MM.1S (cell line): ENCODE results near the gene LYPLA2.
"Not testable (repeated sequence)": the region's sequence is repeated elsewhere in the genome, so short reads cannot be mapped to it uniquely, and the experiment has no call there.

Experiments used
- DNase-seq: peaks from one replicate; pipeline ENCODE4 v3.0.0-alpha.2; 2015
- H2AFZ ChIP-seq: fragments of 300-600 bp; sonication (generic); 2 replicates; pipeline ENCODE4 v1.6.0; 2016; ENCODE audit warnings: antibody characterized with exemption, low read length
- H3F3A ChIP-seq: fragments of 300-600 bp; sonication (generic); 2 replicates; pipeline ENCODE4 v1.6.1; 2016; ENCODE audit warnings: mild to moderate bottlenecking, antibody characterized with exemption, low read length, moderate library complexity, mixed read lengths; ENCODE audit not compliant: insufficient read depth
- H3K27ac ChIP-seq: fragments of 300-600 bp; sonication (generic); 2 replicates; pipeline ENCODE4 v1.5.1; 2016; ENCODE audit warnings: mild to moderate bottlenecking, low read length
- H3K27me3 ChIP-seq: fragments of 300-600 bp; sonication (generic); replicated peaks from 2 replicates; pipeline ENCODE4 v1.6.0; 2016; ENCODE audit warnings: low read length; ENCODE audit not compliant: insufficient read depth
- H3K36me3 ChIP-seq: fragments of 300-600 bp; sonication (generic); replicated peaks from 2 replicates; pipeline ENCODE4 v1.6.1; 2016; ENCODE audit warnings: mild to moderate bottlenecking, low read length, mixed read lengths; ENCODE audit not compliant: insufficient read depth
- H3K4me1 ChIP-seq: fragments of 300-600 bp; sonication (generic); 2 replicates; pipeline ENCODE4 v1.6.1; 2016; ENCODE audit warnings: low read length, mixed read lengths
- H3K4me2 ChIP-seq: fragments of 300-600 bp; sonication (generic); 2 replicates; pipeline ENCODE4 v1.6.0; 2016; ENCODE audit warnings: low read depth, low read length
- H3K4me3 ChIP-seq: fragments of 300-600 bp; sonication (generic); 2 replicates; pipeline ENCODE4 v1.5.1; 2016; ENCODE audit warnings: low read length, mixed read lengths
- H3K79me2 ChIP-seq: fragments of 300-600 bp; sonication (generic); 2 replicates; pipeline ENCODE4 v1.6.1; 2016; ENCODE audit warnings: mixed run types, low read length, mixed read lengths
- H3K9ac ChIP-seq: fragments of 300-600 bp; sonication (generic); 2 replicates; pipeline ENCODE4 v1.6.1; 2016; ENCODE audit warnings: low read length, mixed read lengths
- H3K9me2 ChIP-seq: fragments of 300-600 bp; sonication (generic); replicated peaks from 2 replicates; pipeline ENCODE4 v1.6.1; 2016; ENCODE audit warnings: mild to moderate bottlenecking, low read length, mixed read lengths; ENCODE audit not compliant: insufficient read depth
- H3K9me3 ChIP-seq: fragments of 300-600 bp; sonication (generic); replicated peaks from 2 replicates; pipeline ENCODE4 v1.6.1; 2016; ENCODE audit warnings: mild to moderate bottlenecking, low read length, mixed read lengths; ENCODE audit not compliant: insufficient read depth
- H4K20me1 ChIP-seq: fragments of 300-600 bp; sonication (generic); 2 replicates; pipeline ENCODE4 v1.6.1; 2016; ENCODE audit warnings: mild to moderate bottlenecking, low read length, moderate library complexity, mixed read lengths; ENCODE audit not compliant: insufficient read depth
- EZH2 ChIP-seq: fragments of 300-600 bp; sonication (generic); optimal IDR thresholded peaks from 2 replicates; pipeline ENCODE3; 2017; ENCODE audit warnings: low read depth, mild to moderate bottlenecking, antibody characterized with exemption, low read length, mixed read lengths
- EZH2phosphoT487 ChIP-seq: fragments of 300-600 bp; sonication (generic); IDR thresholded peaks from 2 replicates; pipeline ENCODE4 v1.6.1; 2018; ENCODE audit warnings: antibody characterized with exemption, low read length
- TF ChIP-seq, protein P1 (sequence below): fragments of 300-600 bp; sonication (generic); IDR thresholded peaks from 2 replicates; pipeline ENCODE4 v1.5.1; 2016; ENCODE audit warnings: antibody characterized with exemption, low read length, mixed read lengths

Gene LYPLA2

DNA sequence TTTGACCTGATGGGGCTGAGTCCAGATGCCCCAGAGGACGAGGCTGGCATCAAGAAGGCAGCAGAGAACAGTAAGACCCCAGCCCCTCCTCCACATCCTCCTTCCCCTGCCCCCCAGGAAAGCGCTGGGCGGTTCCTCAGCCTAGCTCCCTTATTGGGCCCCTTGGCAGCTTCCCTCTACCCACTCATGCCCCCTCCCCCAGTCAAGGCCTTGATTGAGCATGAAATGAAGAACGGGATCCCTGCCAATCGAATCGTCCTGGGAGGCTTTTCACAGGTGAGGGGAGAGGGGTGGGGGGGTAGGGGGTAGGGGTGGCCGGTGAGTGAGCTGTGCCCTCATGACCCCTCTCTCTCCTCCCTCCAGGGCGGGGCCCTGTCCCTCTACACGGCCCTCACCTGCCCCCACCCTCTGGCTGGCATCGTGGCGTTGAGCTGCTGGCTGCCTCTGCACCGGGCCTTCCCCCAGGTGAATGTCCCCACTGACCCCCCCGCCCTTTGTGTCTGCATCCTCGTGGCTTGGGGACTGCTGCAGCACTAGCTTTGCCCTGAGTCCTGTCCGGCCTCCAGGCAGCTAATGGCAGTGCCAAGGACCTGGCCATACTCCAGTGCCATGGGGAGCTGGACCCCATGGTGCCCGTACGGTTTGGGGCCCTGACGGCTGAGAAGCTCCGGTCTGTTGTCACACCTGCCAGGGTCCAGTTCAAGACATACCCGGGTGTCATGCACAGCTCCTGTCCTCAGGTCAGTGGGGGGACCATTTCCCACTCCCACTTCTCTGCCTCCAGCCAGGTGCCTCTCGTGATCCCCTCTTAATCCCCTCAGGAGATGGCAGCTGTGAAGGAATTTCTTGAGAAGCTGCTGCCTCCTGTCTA lies 3.2 kb downstream of the LYPLA2 start:
- no peak overlapping the region for H3K27ac ChIP-seq

DNA sequence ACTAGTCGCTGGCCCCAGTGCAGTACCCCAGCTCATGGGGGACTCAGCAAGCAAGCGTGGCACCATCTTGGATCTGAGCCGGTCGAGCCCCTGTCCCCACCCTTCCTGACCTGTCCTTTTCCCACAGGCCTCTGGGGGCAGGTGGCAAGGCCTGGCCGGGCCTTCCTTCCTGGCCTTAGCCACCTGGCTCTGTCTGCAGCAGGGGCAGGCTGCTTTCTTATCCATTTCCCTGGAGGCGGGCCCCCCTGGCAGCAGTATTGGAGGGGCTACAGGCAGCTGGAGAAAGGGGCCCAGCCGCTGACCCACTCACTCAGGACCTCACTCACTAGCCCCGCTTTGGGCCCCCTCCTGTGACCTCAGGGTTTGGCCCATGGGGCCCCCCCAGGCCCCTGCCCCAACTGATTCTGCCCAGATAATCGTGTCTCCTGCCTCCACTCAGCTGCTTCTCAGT lies 3.8 kb downstream of the LYPLA2 start:
- not testable (repeated sequence) for H4K20me1 ChIP-seq, H3K9me3 ChIP-seq, H3K27ac ChIP-seq, H3K4me2 ChIP-seq, H3K27me3 ChIP-seq, H3F3A ChIP-seq, H3K9ac ChIP-seq, H3K9me2 ChIP-seq, H2AFZ ChIP-seq, H3K36me3 ChIP-seq, DNase-seq, H3K4me3 ChIP-seq
- Histone ChIP-seq H3K4me1 (peaks cover 14% of the 10 kb centered on the region), H3K79me2 (peaks cover 33% of the 10 kb centered on the region)

More for the DNA sequence above, 3.2 kb downstream of the LYPLA2 start:
- Histone ChIP-seq H3K9me3 (no peaks in the 10 kb centered on the region), H4K20me1 (no peaks in the 10 kb centered on the region), H3K4me3 (no peak overlapping the region), H3K4me2 (no peak overlapping the region), H2AFZ (no peak overlapping the region), H3K27me3 (no peaks in the 10 kb centered on the region), H3K9ac (no peak overlapping the region), H3K9me2 (no peaks in the 10 kb centered on the region), H3K36me3 (no peaks in the 10 kb centered on the region), H3K4me1 (peaks cover 8% of the 10 kb centered on the region), H3K79me2 (peaks cover 33% of the 10 kb centered on the region), H3F3A (peaks cover 3% of the 10 kb centered on the region)
- TF ChIP-seq EZH2 = no peak
- TF ChIP-seq EZH2phosphoT487 = no peak
- TF ChIP-seq, protein P1, sequence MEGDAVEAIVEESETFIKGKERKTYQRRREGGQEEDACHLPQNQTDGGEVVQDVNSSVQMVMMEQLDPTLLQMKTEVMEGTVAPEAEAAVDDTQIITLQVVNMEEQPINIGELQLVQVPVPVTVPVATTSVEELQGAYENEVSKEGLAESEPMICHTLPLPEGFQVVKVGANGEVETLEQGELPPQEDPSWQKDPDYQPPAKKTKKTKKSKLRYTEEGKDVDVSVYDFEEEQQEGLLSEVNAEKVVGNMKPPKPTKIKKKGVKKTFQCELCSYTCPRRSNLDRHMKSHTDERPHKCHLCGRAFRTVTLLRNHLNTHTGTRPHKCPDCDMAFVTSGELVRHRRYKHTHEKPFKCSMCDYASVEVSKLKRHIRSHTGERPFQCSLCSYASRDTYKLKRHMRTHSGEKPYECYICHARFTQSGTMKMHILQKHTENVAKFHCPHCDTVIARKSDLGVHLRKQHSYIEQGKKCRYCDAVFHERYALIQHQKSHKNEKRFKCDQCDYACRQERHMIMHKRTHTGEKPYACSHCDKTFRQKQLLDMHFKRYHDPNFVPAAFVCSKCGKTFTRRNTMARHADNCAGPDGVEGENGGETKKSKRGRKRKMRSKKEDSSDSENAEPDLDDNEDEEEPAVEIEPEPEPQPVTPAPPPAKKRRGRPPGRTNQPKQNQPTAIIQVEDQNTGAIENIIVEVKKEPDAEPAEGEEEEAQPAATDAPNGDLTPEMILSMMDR = no peak
- no peak for DNase-seq

DNA sequence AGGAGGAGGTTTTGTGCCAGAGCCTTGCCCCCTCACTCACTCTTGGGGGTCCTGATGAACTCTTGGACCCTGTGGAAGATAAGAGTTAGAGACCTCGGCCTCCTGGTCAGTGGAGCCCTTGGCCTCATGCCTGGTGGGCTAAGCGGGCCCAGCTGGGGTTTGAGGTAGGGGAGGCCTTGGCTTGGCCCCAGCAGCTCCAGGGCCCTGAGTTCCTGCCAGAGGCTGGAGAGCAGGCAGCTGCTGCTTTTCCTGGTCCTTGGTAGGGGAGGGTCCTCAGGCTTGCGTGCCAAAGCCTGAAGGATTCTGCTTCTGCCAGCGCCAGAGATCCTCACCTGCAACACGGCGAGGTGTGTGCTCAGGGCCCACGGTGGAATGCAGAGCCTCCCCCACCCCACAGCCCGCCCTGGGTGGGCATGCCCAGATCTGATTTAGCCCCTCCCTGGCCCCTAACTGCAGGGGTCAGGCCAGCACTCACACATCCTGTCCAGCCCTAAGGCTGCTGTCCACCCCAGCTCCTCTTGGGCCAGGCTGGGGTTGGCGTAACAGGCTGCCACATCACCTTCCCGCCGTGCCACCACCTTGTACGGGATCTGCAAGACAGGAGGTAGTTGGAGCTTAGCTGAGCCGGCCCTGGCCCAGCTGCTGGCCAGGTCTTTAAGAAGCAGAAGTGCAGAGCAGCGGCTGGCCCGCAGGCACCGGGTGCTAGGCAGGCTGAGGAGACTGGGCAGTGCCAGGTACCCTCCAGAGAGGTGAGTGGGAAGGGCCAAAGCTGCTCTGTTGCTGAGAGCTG lies 4.9 kb downstream of the LYPLA2 start:
- H3K4me3 ChIP-seq = no peak overlapping the region
- TF ChIP-seq, protein P1 = no peak
- TF ChIP-seq EZH2 (no peak), EZH2phosphoT487 (no peak)
- no peaks in the 10 kb centered on the region for H3K27me3 ChIP-seq
- no peaks in the 10 kb centered on the region for H3F3A ChIP-seq
- peaks cover 6% of the 10 kb centered on the region; the same call in 1 of the 2 replicates for H3K4me1 ChIP-seq
- H3K79me2 ChIP-seq = peaks cover 27% of the 10 kb centered on the region
- H2AFZ ChIP-seq = no peak overlapping the region
- H3K9me3 ChIP-seq = no peaks in the 10 kb centered on the region
- no peak for DNase-seq
- no peaks in the 10 kb centered on the region for H3K9me2 ChIP-seq
- no peak overlapping the region for H3K9ac ChIP-seq
- no peak overlapping the region for H3K27ac ChIP-seq
- no peak overlapping the region for H3K4me2 ChIP-seq
- H4K20me1 ChIP-seq = no peaks in the 10 kb centered on the region
- H3K36me3 ChIP-seq = no peaks in the 10 kb centered on the region
